ENCODE data around the gene TES. TPM values are rescaled to one million over a fixed set of nuclear protein-coding genes. Genes with fewer than 3 reads are reported as not detected.

The TES gene, protein sequence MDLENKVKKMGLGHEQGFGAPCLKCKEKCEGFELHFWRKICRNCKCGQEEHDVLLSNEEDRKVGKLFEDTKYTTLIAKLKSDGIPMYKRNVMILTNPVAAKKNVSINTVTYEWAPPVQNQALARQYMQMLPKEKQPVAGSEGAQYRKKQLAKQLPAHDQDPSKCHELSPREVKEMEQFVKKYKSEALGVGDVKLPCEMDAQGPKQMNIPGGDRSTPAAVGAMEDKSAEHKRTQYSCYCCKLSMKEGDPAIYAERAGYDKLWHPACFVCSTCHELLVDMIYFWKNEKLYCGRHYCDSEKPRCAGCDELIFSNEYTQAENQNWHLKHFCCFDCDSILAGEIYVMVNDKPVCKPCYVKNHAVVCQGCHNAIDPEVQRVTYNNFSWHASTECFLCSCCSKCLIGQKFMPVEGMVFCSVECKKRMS
- total RNA-seq = 12.7 TPM

DNA sequence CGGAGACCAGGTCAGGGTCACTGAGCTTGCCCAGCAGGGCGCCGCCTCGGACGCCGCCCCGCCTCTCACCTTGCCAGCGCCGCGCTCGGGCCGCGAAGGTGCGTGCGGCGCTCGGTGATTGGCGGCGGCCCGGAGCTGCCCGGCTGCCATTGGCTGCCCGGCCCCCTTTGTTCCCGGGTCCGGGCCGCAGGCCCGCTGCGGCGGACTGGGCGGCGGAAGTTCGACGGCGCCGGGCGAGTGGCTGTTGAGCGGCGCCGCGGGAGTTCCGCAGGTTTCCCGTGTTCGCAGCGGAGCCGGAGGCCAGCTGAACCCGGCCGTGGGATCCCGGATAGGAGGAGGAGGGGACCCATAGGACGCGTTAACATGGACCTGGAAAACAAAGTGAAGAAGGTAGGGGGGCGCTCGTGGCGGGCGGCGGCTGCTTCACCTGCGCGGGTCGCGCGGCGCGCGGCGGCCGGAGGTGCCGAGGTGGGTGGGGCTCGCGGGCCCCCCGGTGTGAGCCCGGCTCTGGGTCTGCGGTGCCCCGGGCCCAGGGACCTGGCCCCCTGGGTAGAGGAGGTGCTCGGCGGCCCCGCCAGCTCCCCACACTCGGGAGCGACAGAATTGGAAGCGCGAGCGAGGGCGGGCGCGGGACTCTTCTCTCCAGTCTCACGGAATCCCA is at the start of gene TES:
Gene TES, plus strand, starts transcription at position 195 of the 661 bp plus-strand sequence. Its CDS starts 169 bp downstream, at position 364.

Other genes with a start within 250 kb of the TES start
- gene TFEC, start 179.8 kb upstream of the TES start, total RNA-seq = 2.1 TPM

Measured in diencephalon (tissue), 1 donor.